Upper lobe of left lung (tissue), 4 donors: ENCODE data around the gene RSBN1L.

ENCODE experiments used
- POLR2A ChIP-seq, 4 donors: fragments of 450-650 bp; IDR thresholded peaks; one replicate each; pipeline ENCODE4 v1.5.1; 2016 to 2017; ENCODE audit warnings: antibody characterized with exemption in 4 of 4, mild to moderate bottlenecking in 2 of 4
- POLR2AphosphoS5 ChIP-seq, 2 donors: sonication (generic); formaldehyde crosslinking; IDR thresholded peaks; one replicate each; pipeline ENCODE4 v1.5.1; 2017; ENCODE audit warnings: antibody characterized with exemption in 2 of 2
- TF ChIP-seq, protein P1 (sequence below), 6 experiments: fragments of 450-650 bp in 4 of 6; fragments of 200-600 bp in 2 of 6; sonication (generic) in 2 of 6; IDR thresholded peaks; one replicate each; pipeline ENCODE4 v1.5.1; 2016 to 2019; ENCODE audit warnings: antibody characterized with exemption in 6 of 6

DNA sequence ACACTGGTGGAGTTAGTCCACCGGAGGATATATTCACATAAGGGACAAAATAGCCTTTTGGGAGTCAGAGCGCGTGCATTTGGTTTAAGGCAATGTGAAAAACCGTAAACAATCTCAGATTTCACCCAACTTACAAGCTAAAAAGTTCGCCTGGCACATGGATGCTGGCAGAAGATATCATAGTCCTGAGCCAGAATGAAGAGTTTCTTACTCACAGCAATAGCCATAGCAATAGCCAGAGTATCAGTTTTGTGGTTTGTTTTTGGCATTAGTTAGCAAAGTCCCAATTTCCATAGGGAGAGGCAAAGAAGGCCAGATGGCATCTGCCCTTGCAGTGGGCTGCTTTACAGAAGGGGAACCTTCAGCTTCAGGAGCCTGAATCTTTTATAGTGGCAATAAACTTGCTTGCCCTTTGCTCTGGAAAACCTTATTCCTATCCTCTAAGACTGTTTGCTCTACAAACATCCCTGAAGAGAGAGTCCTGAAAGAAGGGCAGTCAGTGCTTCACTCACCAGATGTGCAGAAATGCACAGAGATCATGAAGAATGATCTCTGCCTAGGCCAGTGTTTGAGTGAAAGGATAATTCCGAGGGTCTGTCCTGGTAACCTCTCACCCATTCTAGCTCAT lies 28.7 kb upstream of the RSBN1L start:
- TF ChIP-seq POLR2A (IDR thresholded peaks at IDR 0.05), result no peak
- TF ChIP-seq POLR2AphosphoS5 (IDR thresholded peaks at IDR 0.05), result no peak
- TF ChIP-seq, protein P1, sequence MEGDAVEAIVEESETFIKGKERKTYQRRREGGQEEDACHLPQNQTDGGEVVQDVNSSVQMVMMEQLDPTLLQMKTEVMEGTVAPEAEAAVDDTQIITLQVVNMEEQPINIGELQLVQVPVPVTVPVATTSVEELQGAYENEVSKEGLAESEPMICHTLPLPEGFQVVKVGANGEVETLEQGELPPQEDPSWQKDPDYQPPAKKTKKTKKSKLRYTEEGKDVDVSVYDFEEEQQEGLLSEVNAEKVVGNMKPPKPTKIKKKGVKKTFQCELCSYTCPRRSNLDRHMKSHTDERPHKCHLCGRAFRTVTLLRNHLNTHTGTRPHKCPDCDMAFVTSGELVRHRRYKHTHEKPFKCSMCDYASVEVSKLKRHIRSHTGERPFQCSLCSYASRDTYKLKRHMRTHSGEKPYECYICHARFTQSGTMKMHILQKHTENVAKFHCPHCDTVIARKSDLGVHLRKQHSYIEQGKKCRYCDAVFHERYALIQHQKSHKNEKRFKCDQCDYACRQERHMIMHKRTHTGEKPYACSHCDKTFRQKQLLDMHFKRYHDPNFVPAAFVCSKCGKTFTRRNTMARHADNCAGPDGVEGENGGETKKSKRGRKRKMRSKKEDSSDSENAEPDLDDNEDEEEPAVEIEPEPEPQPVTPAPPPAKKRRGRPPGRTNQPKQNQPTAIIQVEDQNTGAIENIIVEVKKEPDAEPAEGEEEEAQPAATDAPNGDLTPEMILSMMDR (IDR thresholded peaks at IDR 0.05), result no peak
